Measurements from ENCODE around the gene SLC25A17.

SLC25A17 gene

DNA sequence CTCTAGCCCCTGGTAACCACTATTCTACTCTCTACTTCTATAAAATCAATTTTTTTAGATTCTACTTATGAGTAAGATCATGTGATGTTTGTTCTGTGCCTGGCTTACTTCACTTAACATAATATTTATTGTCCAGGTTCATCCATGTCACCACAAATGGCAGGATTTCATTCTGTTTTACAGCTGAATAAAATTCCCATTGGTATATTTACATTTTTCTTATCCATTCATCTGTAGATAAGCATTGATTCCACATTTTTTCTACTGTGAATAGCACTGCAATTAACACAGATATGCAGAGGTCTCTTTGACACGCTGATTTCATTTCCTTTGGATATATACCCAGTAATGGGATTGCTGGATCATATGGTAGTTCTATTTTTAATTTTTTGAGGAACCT, 15.8 kb downstream of the SLC25A17 start:
- DNase-seq: no peak
- H3K79me2 ChIP-seq (ENCODE audit: insufficient read depth, low read length): peaks cover 65% of the 10 kb centered on the region
- H3K4me2 ChIP-seq (ENCODE audit: insufficient read depth, low read length): no peak overlapping the region
- no peaks in the 10 kb centered on the region for H3K9me3 ChIP-seq (ENCODE audit: insufficient read depth, low read length, severe bottlenecking)
- H4K20me1 ChIP-seq (ENCODE audit: insufficient read depth, low read length): peaks cover 9% of the 10 kb centered on the region; the same call in 1 of the 2 replicates
- H3K27ac ChIP-seq (ENCODE audit: low read length): no peak overlapping the region
- ATAC-seq (ENCODE audit: insufficient read depth, low read depth): no peak
- H3K9ac ChIP-seq (ENCODE audit: low read depth, low read length): no peak overlapping the region
- H2AFZ ChIP-seq (ENCODE audit: low read depth, low read length): no peak overlapping the region
- H3K36me3 ChIP-seq (ENCODE audit: insufficient read depth, low read length): peaks cover 18% of the 10 kb centered on the region; the same call in 1 of the 2 replicates
- no peak overlapping the region for H3K4me3 ChIP-seq (ENCODE audit: low read depth in 1 of 2, low read length in 2 of 2)
- no peaks in the 10 kb centered on the region for H3K27me3 ChIP-seq (ENCODE audit: insufficient read depth, low read length, poor library complexity)
- H3K4me1 ChIP-seq (ENCODE audit: insufficient read depth, low read length): no peaks in the 10 kb centered on the region
- TF ChIP-seq, protein P1, sequence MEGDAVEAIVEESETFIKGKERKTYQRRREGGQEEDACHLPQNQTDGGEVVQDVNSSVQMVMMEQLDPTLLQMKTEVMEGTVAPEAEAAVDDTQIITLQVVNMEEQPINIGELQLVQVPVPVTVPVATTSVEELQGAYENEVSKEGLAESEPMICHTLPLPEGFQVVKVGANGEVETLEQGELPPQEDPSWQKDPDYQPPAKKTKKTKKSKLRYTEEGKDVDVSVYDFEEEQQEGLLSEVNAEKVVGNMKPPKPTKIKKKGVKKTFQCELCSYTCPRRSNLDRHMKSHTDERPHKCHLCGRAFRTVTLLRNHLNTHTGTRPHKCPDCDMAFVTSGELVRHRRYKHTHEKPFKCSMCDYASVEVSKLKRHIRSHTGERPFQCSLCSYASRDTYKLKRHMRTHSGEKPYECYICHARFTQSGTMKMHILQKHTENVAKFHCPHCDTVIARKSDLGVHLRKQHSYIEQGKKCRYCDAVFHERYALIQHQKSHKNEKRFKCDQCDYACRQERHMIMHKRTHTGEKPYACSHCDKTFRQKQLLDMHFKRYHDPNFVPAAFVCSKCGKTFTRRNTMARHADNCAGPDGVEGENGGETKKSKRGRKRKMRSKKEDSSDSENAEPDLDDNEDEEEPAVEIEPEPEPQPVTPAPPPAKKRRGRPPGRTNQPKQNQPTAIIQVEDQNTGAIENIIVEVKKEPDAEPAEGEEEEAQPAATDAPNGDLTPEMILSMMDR (IDR thresholded peaks at IDR 0.05; ENCODE audit: borderline replicate concordance, extremely low read depth, low read length, poor library complexity, severe bottlenecking): no peak
- no peak for TF ChIP-seq EZH2 (IDR thresholded peaks at IDR 0.05; ENCODE audit: borderline replicate concordance, low read depth, low read length, severe bottlenecking)

DNA sequence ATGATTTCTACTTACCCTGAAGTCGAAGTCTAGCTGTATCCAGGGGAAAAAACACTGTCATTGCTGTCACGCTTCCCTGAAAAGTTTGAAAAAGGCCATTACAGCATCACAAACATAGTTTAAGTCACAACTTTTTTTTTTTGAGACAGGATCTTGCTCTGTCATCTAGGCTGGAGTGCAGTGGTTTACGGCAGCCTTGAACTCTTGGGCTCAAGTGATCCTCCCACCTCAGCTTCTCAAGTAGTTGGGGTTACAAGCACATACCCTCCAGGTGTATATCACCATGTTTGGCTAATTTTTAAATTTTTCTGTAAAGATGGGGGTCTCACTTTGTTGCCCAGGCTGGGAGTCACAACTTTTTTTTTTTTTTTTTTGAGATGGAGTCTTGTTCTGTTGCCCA, 20.1 kb downstream of the SLC25A17 start:
- TF ChIP-seq, protein P1 (IDR thresholded peaks at IDR 0.05; ENCODE audit: borderline replicate concordance, extremely low read depth, low read length, poor library complexity, severe bottlenecking): no peak
- TF ChIP-seq EZH2 (IDR thresholded peaks at IDR 0.05; ENCODE audit: borderline replicate concordance, low read depth, low read length, severe bottlenecking): no peak
- ATAC-seq (ENCODE audit: insufficient read depth, low read depth): peak; percentile 64; the same call in 1 of the 3 replicates

DNA sequence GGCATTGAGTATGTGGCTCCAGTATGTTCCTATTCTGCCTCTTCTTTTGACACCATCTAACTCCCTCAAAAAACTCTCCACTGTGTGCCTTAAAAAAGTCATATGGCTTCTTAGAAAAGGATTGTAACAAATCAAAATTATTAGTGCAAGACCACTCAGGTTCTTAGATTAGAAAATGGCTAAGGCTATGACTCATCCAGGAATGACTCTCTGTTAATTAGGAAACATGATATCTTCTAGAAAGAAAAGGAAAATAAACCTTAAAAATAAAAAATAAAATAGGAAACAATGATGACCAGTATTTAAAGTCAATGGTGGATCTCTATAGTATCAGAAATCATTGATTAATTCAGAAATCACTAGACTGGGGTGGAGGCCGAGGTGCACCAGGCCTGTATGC, 21.7 kb downstream of the SLC25A17 start:
- Histone ChIP-seq H3K27me3 (ENCODE audit: insufficient read depth, low read length, poor library complexity) (no peaks in the 10 kb centered on the region), H3K27ac (ENCODE audit: low read length) (no peak overlapping the region), H3K9ac (ENCODE audit: low read depth, low read length) (no peak overlapping the region), H3K36me3 (ENCODE audit: insufficient read depth, low read length) (peaks cover 26% of the 10 kb centered on the region), H3K9me3 (ENCODE audit: insufficient read depth, low read length, severe bottlenecking) (no peaks in the 10 kb centered on the region), H4K20me1 (ENCODE audit: insufficient read depth, low read length) (no peaks in the 10 kb centered on the region), H3K4me3 (ENCODE audit: low read depth in 1 of 2, low read length in 2 of 2) (no peak overlapping the region), H3K4me1 (ENCODE audit: insufficient read depth, low read length) (no peaks in the 10 kb centered on the region), H2AFZ (ENCODE audit: low read depth, low read length) (no peak overlapping the region), H3K4me2 (ENCODE audit: insufficient read depth, low read length) (no peak overlapping the region), H3K79me2 (ENCODE audit: insufficient read depth, low read length) (peaks cover 21% of the 10 kb centered on the region)
- no peak for ATAC-seq (ENCODE audit: insufficient read depth, low read depth)
- TF ChIP-seq, protein P1 (IDR thresholded peaks at IDR 0.05; ENCODE audit: borderline replicate concordance, extremely low read depth, low read length, poor library complexity, severe bottlenecking): no peak
- TF ChIP-seq EZH2 (IDR thresholded peaks at IDR 0.05; ENCODE audit: borderline replicate concordance, low read depth, low read length, severe bottlenecking): no peak
- no peak for DNase-seq

More for the DNA sequence above, 20.1 kb downstream of the SLC25A17 start:
- Histone ChIP-seq H3K4me3 (ENCODE audit: low read depth in 1 of 2, low read length in 2 of 2) (no peak overlapping the region), H3K79me2 (ENCODE audit: insufficient read depth, low read length) (peaks cover 26% of the 10 kb centered on the region), H2AFZ (ENCODE audit: low read depth, low read length) (no peak overlapping the region), H3K9me3 (ENCODE audit: insufficient read depth, low read length, severe bottlenecking) (no peaks in the 10 kb centered on the region), H3K4me2 (ENCODE audit: insufficient read depth, low read length) (no peak overlapping the region), H3K36me3 (ENCODE audit: insufficient read depth, low read length) (peaks cover 23% of the 10 kb centered on the region), H4K20me1 (ENCODE audit: insufficient read depth, low read length) (no peaks in the 10 kb centered on the region; the same call in 1 of the 2 replicates), H3K27me3 (ENCODE audit: insufficient read depth, low read length, poor library complexity) (no peaks in the 10 kb centered on the region), H3K9ac (ENCODE audit: low read depth, low read length) (no peak overlapping the region), H3K27ac (ENCODE audit: low read length) (no peak overlapping the region), H3K4me1 (ENCODE audit: insufficient read depth, low read length) (no peaks in the 10 kb centered on the region)
- DNase-seq: no peak

DNA sequence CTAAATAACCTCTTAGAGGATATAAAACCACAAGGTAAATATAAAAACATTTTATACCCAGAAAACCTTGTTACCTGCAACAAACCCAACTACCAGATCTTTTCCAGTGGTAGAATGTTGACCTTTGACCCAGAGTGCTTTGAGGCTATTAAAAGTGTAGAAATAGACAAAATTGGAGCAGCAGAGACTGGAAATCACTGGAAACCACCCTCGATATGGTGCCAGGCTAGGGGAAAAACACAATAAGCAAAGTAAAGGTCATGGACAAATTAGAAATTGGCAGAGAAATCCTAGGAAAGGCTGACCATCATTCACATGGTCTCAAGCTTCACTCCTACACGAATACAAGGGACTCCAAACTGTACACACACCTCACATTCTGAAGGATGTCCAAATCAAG, 26.7 kb downstream of the SLC25A17 start:
- DNase-seq (no peak), ATAC-seq (ENCODE audit: insufficient read depth, low read depth) (no peak)
- no peaks in the 10 kb centered on the region for H4K20me1 ChIP-seq (ENCODE audit: insufficient read depth, low read length)
- H3K4me1 ChIP-seq (ENCODE audit: insufficient read depth, low read length): no peaks in the 10 kb centered on the region
- no peak overlapping the region for H3K4me2 ChIP-seq (ENCODE audit: insufficient read depth, low read length)
- no peaks in the 10 kb centered on the region for H3K27me3 ChIP-seq (ENCODE audit: insufficient read depth, low read length, poor library complexity)
- H3K9me3 ChIP-seq (ENCODE audit: insufficient read depth, low read length, severe bottlenecking): no peaks in the 10 kb centered on the region
- peaks cover 40% of the 10 kb centered on the region for H3K36me3 ChIP-seq (ENCODE audit: insufficient read depth, low read length)
- H2AFZ ChIP-seq (ENCODE audit: low read depth, low read length): no peak overlapping the region
- H3K79me2 ChIP-seq (ENCODE audit: insufficient read depth, low read length): no peaks in the 10 kb centered on the region
- TF ChIP-seq, protein P1 (IDR thresholded peaks at IDR 0.05; ENCODE audit: borderline replicate concordance, extremely low read depth, low read length, poor library complexity, severe bottlenecking): no peak
- no peak for TF ChIP-seq EZH2 (IDR thresholded peaks at IDR 0.05; ENCODE audit: borderline replicate concordance, low read depth, low read length, severe bottlenecking)
- H3K9ac ChIP-seq (ENCODE audit: low read depth, low read length): no peak overlapping the region
- no peak overlapping the region for H3K27ac ChIP-seq (ENCODE audit: low read length)
- no peak overlapping the region for H3K4me3 ChIP-seq (ENCODE audit: low read depth in 1 of 2, low read length in 2 of 2)

Data from DND-41 (cell line).